ENCODE measurements around the gene FLAD1. TPM values are rescaled to one million over a fixed set of nuclear protein-coding genes. Genes with fewer than 3 reads are reported as not detected.

The FLAD1 gene
- total RNA-seq, 2 experiments from 2014 or later: 39.8 to 45.2 TPM

- peak; percentile 83 for ATAC-seq
- CTCF ChIA-PET: interaction anchor here (0.7 to 4.0 kb wide), 13 partner anchors 9 to 402 kb away, joined by 3 to 22 read pairs (median 6); partner anchors contain the start of genes ADAM15, CKS1B and SHC1
- Mint-ChIP-seq H3K4me3 (peak within 1 kb of the TSS; percentile 94), H3K4me1 (ENCODE audit: low read depth) (peaks cover 45% of the 10 kb centered on the region), H3K27me3 (ENCODE audit: low read depth) (no peaks in the 10 kb centered on the region), H3K36me3 (ENCODE audit: low read depth) (peaks cover 57% of the 10 kb centered on the region), H3K9me3 (ENCODE audit: insufficient read depth) (no peaks in the 10 kb centered on the region), H3K27ac (peak within 1 kb of the TSS; percentile 89)
- DNase-seq: peak; percentile 85
- POLR2A ChIA-PET: interaction anchor here (1.2 to 4.9 kb wide), 8 partner anchors 9 to 38 kb away, joined by 3 to 31 read pairs (median 7); partner anchors contain the start of genes CKS1B, FLAD1, PMVK and SHC1
These were observed 21.7 kb upstream of the FLAD1 start, which contains the start of gene PYGO2 for GRCh38 chr1:154961207-154962155. PYGO2 (minus strand) TSS chr1:154961782; CDS start chr1:154961576, 206 bp downstream.

GRCh38 chr1:154962156-154962749, 20.9 kb upstream of the FLAD1 start:
- ChIA-PET POLR2A (interaction anchor here (0.7 to 4.9 kb wide), 6 partner anchors 8 to 21 kb away, joined by 3 to 31 read pairs (median 8); partner anchors contain the start of genes CKS1B, FLAD1 and SHC1), CTCF (interaction anchor here (1.2 to 4.0 kb wide), 8 partner anchors 9 to 402 kb away, joined by 4 to 22 read pairs (median 14); partner anchors contain the start of genes ADAM15, CKS1B and SHC1)
- H3K27ac Mint-ChIP-seq: peak overlapping the region; percentile 89
- no peaks in the 10 kb centered on the region for H3K9me3 Mint-ChIP-seq (ENCODE audit: insufficient read depth)
- DNase-seq: peak; percentile 47
- H3K27me3 Mint-ChIP-seq (ENCODE audit: low read depth): no peaks in the 10 kb centered on the region
- H3K36me3 Mint-ChIP-seq (ENCODE audit: low read depth): peaks cover 63% of the 10 kb centered on the region
- H3K4me1 Mint-ChIP-seq (ENCODE audit: low read depth): peaks cover 39% of the 10 kb centered on the region
- peak overlapping the region; percentile 85 for H3K4me3 Mint-ChIP-seq
- ATAC-seq: peak; percentile 5

- H3K27ac Mint-ChIP-seq: peak overlapping the region; percentile 89
- peak overlapping the region; percentile 85 for H3K4me3 Mint-ChIP-seq
- DNase-seq (no peak), ATAC-seq (no peak)
- H3K36me3 Mint-ChIP-seq (ENCODE audit: low read depth): peaks cover 64% of the 10 kb centered on the region
- H3K4me1 Mint-ChIP-seq (ENCODE audit: low read depth): peaks cover 43% of the 10 kb centered on the region
- no peaks in the 10 kb centered on the region for H3K9me3 Mint-ChIP-seq (ENCODE audit: insufficient read depth)
- POLR2A ChIA-PET: interaction anchor here (0.7 to 4.9 kb wide), 2 partner anchors 11 kb away, joined by 3 to 31 read pairs; partner anchors contain the start of gene CKS1B
- no peaks in the 10 kb centered on the region for H3K27me3 Mint-ChIP-seq (ENCODE audit: low read depth)
- CTCF ChIA-PET: interaction anchor here (2.1 to 4.0 kb wide), 4 partner anchors 8 to 89 kb away, joined by 11 to 22 read pairs (median 18); partner anchors contain the start of genes ADAM15, CKS1B and SHC1
These were observed 20.3 kb upstream of the FLAD1 start for GRCh38 chr1:154962795-154963330.

- no peaks in the 10 kb centered on the region for H3K9me3 Mint-ChIP-seq (ENCODE audit: insufficient read depth)
- ChIA-PET CTCF (interaction anchor here (1.1 to 4.0 kb wide), 2 partner anchors 10 to 53 kb away, joined by 3 to 22 read pairs; no protein-coding TSS in a partner anchor), POLR2A (interaction anchor here (3.0 to 4.2 kb wide), 2 partner anchors 8 to 10 kb away, joined by 13 to 23 read pairs; partner anchors contain the start of gene PBXIP1)
- peaks cover 46% of the 10 kb centered on the region for H3K4me1 Mint-ChIP-seq (ENCODE audit: low read depth)
- ATAC-seq: no peak
- H3K27ac Mint-ChIP-seq: peak overlapping the region; percentile 53
- H3K27me3 Mint-ChIP-seq (ENCODE audit: low read depth): no peaks in the 10 kb centered on the region
- H3K4me3 Mint-ChIP-seq: no peak overlapping the region
- peaks cover 64% of the 10 kb centered on the region for H3K36me3 Mint-ChIP-seq (ENCODE audit: low read depth)
- DNase-seq: no peak
These were observed 19.5 kb upstream of the FLAD1 start for GRCh38 chr1:154963643-154964042.

- H3K27ac Mint-ChIP-seq: peak overlapping the region; percentile 27
- DNase-seq: no peak
- ChIA-PET CTCF (interaction anchor here (0.7 to 4.0 kb wide), 4 partner anchors 9 to 53 kb away, joined by 3 to 22 read pairs (median 3); no protein-coding TSS in a partner anchor), POLR2A (interaction anchor here (3.0 to 4.2 kb wide), 2 partner anchors 9 kb away, joined by 13 to 23 read pairs; partner anchors contain the start of gene PBXIP1)
- H3K9me3 Mint-ChIP-seq (ENCODE audit: insufficient read depth): no peaks in the 10 kb centered on the region
- no peak overlapping the region for H3K4me3 Mint-ChIP-seq
- H3K36me3 Mint-ChIP-seq (ENCODE audit: low read depth): peaks cover 62% of the 10 kb centered on the region
- H3K27me3 Mint-ChIP-seq (ENCODE audit: low read depth): no peaks in the 10 kb centered on the region
- ATAC-seq: no peak
- peaks cover 53% of the 10 kb centered on the region for H3K4me1 Mint-ChIP-seq (ENCODE audit: low read depth)
These were observed 18.8 kb upstream of the FLAD1 start for GRCh38 chr1:154964359-154964758.

DNA sequence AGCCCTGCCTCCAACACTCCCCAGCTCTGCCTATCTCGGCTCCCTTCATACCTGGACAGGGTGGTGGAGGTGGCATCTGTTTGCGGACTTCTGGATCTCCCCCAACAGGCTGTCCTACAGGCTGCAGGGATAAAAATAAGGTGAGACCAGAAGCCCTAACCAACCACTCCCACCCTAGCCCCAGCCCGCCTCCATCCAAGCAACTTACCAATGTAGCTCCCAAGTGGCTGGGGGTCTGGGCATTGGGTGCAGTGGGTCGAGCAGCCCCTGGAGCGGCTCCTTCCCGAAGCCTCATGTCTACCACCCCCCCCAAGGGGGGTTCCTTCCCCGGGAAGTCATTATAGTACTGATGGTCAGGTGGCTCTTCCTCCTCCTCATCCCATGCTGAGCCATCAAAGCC, 17.0 kb upstream of the FLAD1 start:
- ATAC-seq: no peak
- Mint-ChIP-seq H3K4me3 (no peak overlapping the region), H3K27me3 (ENCODE audit: low read depth) (no peaks in the 10 kb centered on the region), H3K9me3 (ENCODE audit: insufficient read depth) (no peaks in the 10 kb centered on the region), H3K27ac (no peak overlapping the region), H3K4me1 (ENCODE audit: low read depth) (peaks cover 52% of the 10 kb centered on the region), H3K36me3 (ENCODE audit: low read depth) (peaks cover 53% of the 10 kb centered on the region)
- CTCF ChIA-PET: interaction anchor here (1.3 to 1.4 kb wide), 2 partner anchors 22 to 34 kb away, joined by 4 to 6 read pairs; no protein-coding TSS in a partner anchor
- no peak for DNase-seq
- POLR2A ChIA-PET: interaction anchor here (3.0 to 4.2 kb wide), 2 partner anchors 8 to 11 kb away, joined by 13 to 23 read pairs; partner anchors contain the start of gene PBXIP1

GRCh38 chr1:154967331-154967950, 15.7 kb upstream of the FLAD1 start:
- H3K4me1 Mint-ChIP-seq (ENCODE audit: low read depth): peaks cover 60% of the 10 kb centered on the region
- peak overlapping the region; percentile 25 for H3K27ac Mint-ChIP-seq
- no peak overlapping the region for H3K4me3 Mint-ChIP-seq
- H3K27me3 Mint-ChIP-seq (ENCODE audit: low read depth): no peaks in the 10 kb centered on the region
- CTCF ChIA-PET: interaction anchor here (0.8 to 1.7 kb wide), 3 partner anchors 23 to 94 kb away, joined by 3 to 5 read pairs (median 4); partner anchors contain the start of gene ADAM15
- no peak for DNase-seq
- H3K36me3 Mint-ChIP-seq (ENCODE audit: low read depth): peaks cover 58% of the 10 kb centered on the region
- no peak for ATAC-seq
- no peaks in the 10 kb centered on the region for H3K9me3 Mint-ChIP-seq (ENCODE audit: insufficient read depth)
- POLR2A ChIA-PET: interaction anchor here (1.0 to 4.2 kb wide), 2 partner anchors 12 to 32 kb away, joined by 3 to 23 read pairs; partner anchors contain the start of gene PBXIP1

- Mint-ChIP-seq H3K4me1 (ENCODE audit: low read depth) (peaks cover 55% of the 10 kb centered on the region), H3K27me3 (ENCODE audit: low read depth) (no peaks in the 10 kb centered on the region), H3K4me3 (no peak overlapping the region), H3K27ac (peak overlapping the region; percentile 20), H3K9me3 (ENCODE audit: insufficient read depth) (no peaks in the 10 kb centered on the region), H3K36me3 (ENCODE audit: low read depth) (peaks cover 53% of the 10 kb centered on the region)
- ChIA-PET POLR2A (no interaction called here), CTCF (interaction anchor here (0.8 to 1.5 kb wide), 2 partner anchors 14 to 49 kb away, joined by 3 read pairs; no protein-coding TSS in a partner anchor)
- DNase-seq (no peak), ATAC-seq (no peak)
These were observed 14.4 kb upstream of the FLAD1 start for GRCh38 chr1:154968731-154969130.

DNA sequence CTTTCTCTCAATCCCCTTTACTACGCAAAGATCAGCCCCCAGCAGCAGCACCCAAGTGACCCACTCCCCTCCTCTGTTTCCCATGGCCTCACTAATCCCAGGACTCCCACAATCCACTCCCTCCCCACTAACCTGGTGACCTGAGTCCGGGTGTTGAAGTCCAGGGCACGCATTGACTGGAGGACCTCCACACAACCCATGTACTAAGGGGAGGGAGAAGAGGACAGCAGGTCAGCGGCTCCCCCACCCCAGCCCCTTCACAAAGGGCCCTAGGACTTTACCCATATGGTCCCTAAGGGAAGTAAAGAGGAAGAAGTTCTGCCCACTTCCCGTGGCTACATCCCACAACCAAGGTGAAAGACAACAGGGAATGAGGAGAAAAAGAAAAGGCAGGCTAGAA, 13.9 kb upstream of the FLAD1 start:
- H3K27ac Mint-ChIP-seq: peak overlapping the region; percentile 12
- ChIA-PET CTCF (interaction anchor here (0.7 to 3.6 kb wide), 4 partner anchors 7 to 550 kb away, joined by 3 to 16 read pairs (median 3); partner anchors contain the start of gene PYGO2), POLR2A (interaction anchor here (2.3 to 3.1 kb wide), 2 partner anchors 8 to 13 kb away, joined by 11 to 15 read pairs; partner anchors contain the start of genes PBXIP1 and PYGO2)
- no peaks in the 10 kb centered on the region for H3K9me3 Mint-ChIP-seq (ENCODE audit: insufficient read depth)
- ATAC-seq: no peak
- no peak overlapping the region for H3K4me3 Mint-ChIP-seq
- peaks cover 48% of the 10 kb centered on the region for H3K36me3 Mint-ChIP-seq (ENCODE audit: low read depth)
- peaks cover 52% of the 10 kb centered on the region for H3K4me1 Mint-ChIP-seq (ENCODE audit: low read depth)
- H3K27me3 Mint-ChIP-seq (ENCODE audit: low read depth): no peaks in the 10 kb centered on the region
- no peak for DNase-seq

GRCh38 chr1:154969860-154970452, 13.2 kb upstream of the FLAD1 start:
- ATAC-seq: no peak
- POLR2A ChIA-PET: interaction anchor here (1.4 to 3.1 kb wide), 3 partner anchors 8 to 18 kb away, joined by 4 to 15 read pairs (median 11); partner anchors contain the start of genes PBXIP1 and PYGO2

More at GRCh38 chr1:154969860-154970452, 13.2 kb upstream of the FLAD1 start:
- Mint-ChIP-seq H3K36me3 (ENCODE audit: low read depth) (peaks cover 43% of the 10 kb centered on the region), H3K9me3 (ENCODE audit: insufficient read depth) (no peaks in the 10 kb centered on the region), H3K27ac (no peak overlapping the region), H3K27me3 (ENCODE audit: low read depth) (no peaks in the 10 kb centered on the region), H3K4me3 (no peak overlapping the region), H3K4me1 (ENCODE audit: low read depth) (peaks cover 52% of the 10 kb centered on the region)
- CTCF ChIA-PET: interaction anchor here (0.7 to 3.6 kb wide), 5 partner anchors 8 to 550 kb away, joined by 3 to 16 read pairs (median 6); partner anchors contain the start of genes PBXIP1 and PYGO2
- no peak for DNase-seq
